K562 (cell line): ENCODE results near the gene SLC26A11. TPM values are rescaled to one million over a fixed set of nuclear protein-coding genes. Genes with fewer than 3 reads are reported as not detected.

Source experiments
- BRD4 ChIP-seq: fragments of 200-600 bp; sonication (generic); IDR thresholded peaks from 2 replicates; pipeline ENCODE4 v1.6.1; 2017; ENCODE audit warnings: inconsistent platforms
- NEUROD1 ChIP-seq: fragments of 150-350 bp; IDR thresholded peaks from 2 replicates; pipeline ENCODE4 v1.6.1; 2014; ENCODE audit warnings: borderline replicate concordance, low read length, low read depth; ENCODE audit not compliant: partially characterized antibody
- NFE2L1 ChIP-seq: fragments of 450-650 bp; IDR thresholded peaks from 2 replicates; pipeline ENCODE4 v1.6.1; 2016; ENCODE audit warnings: missing genetic modification characterization, low read depth, mild to moderate bottlenecking, missing compliant biosample characterization, moderate library complexity, borderline replicate concordance
- NR3C1 ChIP-seq: sonication (generic); formaldehyde crosslinking; IDR thresholded peaks from 2 replicates; pipeline ENCODE4 v1.8.1; 2022; ENCODE audit warnings: missing genetic modification reagents
- RFX7 ChIP-seq: fragments of 250-450 bp; sonication (Bioruptor Pico); IDR thresholded peaks from 2 replicates; pipeline ENCODE4 v1.5.1; 2021; ENCODE audit warnings: mild to moderate bottlenecking
- SMARCA4 ChIP-seq: fragments of 450-650 bp; IDR thresholded peaks from 2 replicates; pipeline ENCODE4 v1.6.1; 2016
- TCF7 ChIP-seq: sonication (generic); IDR thresholded peaks from 2 replicates; pipeline ENCODE4 v1.6.1; 2016; ENCODE audit warnings: antibody characterized with exemption, borderline replicate concordance
- ZBTB1 ChIP-seq: sonication (generic); formaldehyde crosslinking; IDR thresholded peaks from 2 replicates; pipeline ENCODE4 v1.8.1; 2023; ENCODE audit warnings: missing genetic modification reagents, low read depth, mild to moderate bottlenecking, borderline replicate concordance
- ZBTB17 ChIP-seq: fragments of 450-650 bp; formaldehyde crosslinking; IDR thresholded peaks from 2 replicates; pipeline ENCODE4 v1.4.0; 2020; ENCODE audit warnings: mild to moderate bottlenecking
- ZNF239 ChIP-seq: fragments of 250-450 bp; sonication (Bioruptor Pico); IDR thresholded peaks from 2 replicates; pipeline ENCODE4 v1.4.0; 2020; ENCODE audit warnings: mild to moderate bottlenecking
- ZNF408 ChIP-seq: fragments of 250-450 bp; sonication (Bioruptor Pico); IDR thresholded peaks from 2 replicates; pipeline ENCODE4 v1.4.0; 2020; ENCODE audit warnings: low read depth, mild to moderate bottlenecking, moderate library complexity
- polyA plus RNA-seq, 8 experiments: library from polyadenylated mRNA; depleted of rRNA in 4 of 8; stranded (reverse) in 5 of 8; unstranded in 3 of 8; fragments of >200 nt; fragmentation: Nextera tagmentation in 2 of 8; fragmentation: Illumina TruSeq in 1 of 8; extraction: Ambion mirVana in 2 of 8; extraction: Trizol in 1 of 8; gene quantifications; 2 replicates each; pipeline versions ENCODE4 v1.2.1 to v1.2.3, GENCODE V29; 2011 to 2014; ENCODE audit warnings: inconsistent platforms in 1 of 8, missing spikeins in 1 of 8
- total RNA-seq, 7 experiments: library from RNA; depleted of rRNA in 6 of 7; stranded (reverse); fragments of >200 nt in 6 of 7; fragmentation: Illumina TruSeq in 2 of 7; extraction: Trizol in 2 of 7; gene quantifications; 2 replicates each; pipeline versions ENCODE4 v1.2.1 to v1.2.3, GENCODE V29; 2011 to 2021; ENCODE audit warnings: low replicate concordance in 1 of 7
- TF ChIP-seq, protein P1 (sequence below): sonication (generic); formaldehyde crosslinking; IDR thresholded peaks from 2 replicates; pipeline ENCODE4 v1.8.1; 2023; ENCODE audit warnings: mild to moderate bottlenecking, missing genetic modification reagents
- TF ChIP-seq, protein P2 (sequence below): fragments of 250-450 bp; sonication (Bioruptor Pico); IDR thresholded peaks from 2 replicates; pipeline ENCODE4 v1.5.0; 2021
- TF ChIP-seq, protein P3 (sequence below), 3 experiments: fragments of 200-800 bp in 1 of 3; fragments of 250-450 bp in 1 of 3; fragments of 450-650 bp in 1 of 3; sonication (Bioruptor Pico) in 1 of 3; sonication (Bioruptor generic) in 1 of 3; formaldehyde crosslinking in 1 of 3; IDR thresholded peaks; 2 replicates each; pipeline versions ENCODE4 v1.6.1 to v1.8.0; 2016 to 2022; ENCODE audit warnings: mild to moderate bottlenecking in 2 of 3, missing genetic modification characterization in 2 of 3, missing compliant biosample characterization in 1 of 3, moderate library complexity in 1 of 3
- TF ChIP-seq, protein P4 (sequence below): sonication (generic); formaldehyde crosslinking; IDR thresholded peaks from 2 replicates; pipeline ENCODE4 v1.8.0; 2022; ENCODE audit warnings: missing genetic modification reagents, mild to moderate bottlenecking, borderline replicate concordance
- TF ChIP-seq, protein P5 (sequence below): fragments of 250-450 bp; sonication (Bioruptor Pico); IDR thresholded peaks from 2 replicates; pipeline ENCODE4 v1.8.0; 2021; ENCODE audit warnings: moderate library complexity, mild to moderate bottlenecking, inconsistent platforms

Gene SLC26A11
- total and polyA plus RNA-seq, 9 of the 15 experiments (the other 6 are each of a cell fraction or from before 2014, with no cell fraction given), result 0.06 to 3.1 (median 1.2) TPM; not detected in 1

DNA sequence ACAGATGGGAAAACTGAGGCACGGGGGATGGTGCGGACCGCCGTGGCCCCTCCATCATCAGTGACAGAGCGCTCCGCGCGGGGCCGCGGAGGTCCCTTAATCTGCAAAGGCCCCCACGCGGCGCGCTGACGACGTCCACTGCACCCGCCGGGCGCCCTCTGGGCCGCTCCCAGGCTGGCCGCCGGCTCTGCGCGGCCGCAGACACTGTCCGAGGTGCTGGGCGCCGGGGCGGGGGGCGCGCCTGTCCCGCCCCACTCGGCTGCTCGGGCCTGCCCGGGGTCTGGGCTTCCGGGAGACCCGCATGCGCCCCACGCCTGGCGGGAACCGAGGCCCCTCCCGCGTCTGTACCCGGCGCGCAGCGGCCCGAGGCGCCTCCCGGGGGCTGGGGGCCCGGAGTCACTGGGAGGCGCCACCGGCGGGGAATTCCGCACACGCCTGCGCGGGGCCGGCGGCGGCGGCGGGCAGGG, 39.9 kb downstream of the SLC26A11 start (continued):
- TF ChIP-seq, protein P1, sequence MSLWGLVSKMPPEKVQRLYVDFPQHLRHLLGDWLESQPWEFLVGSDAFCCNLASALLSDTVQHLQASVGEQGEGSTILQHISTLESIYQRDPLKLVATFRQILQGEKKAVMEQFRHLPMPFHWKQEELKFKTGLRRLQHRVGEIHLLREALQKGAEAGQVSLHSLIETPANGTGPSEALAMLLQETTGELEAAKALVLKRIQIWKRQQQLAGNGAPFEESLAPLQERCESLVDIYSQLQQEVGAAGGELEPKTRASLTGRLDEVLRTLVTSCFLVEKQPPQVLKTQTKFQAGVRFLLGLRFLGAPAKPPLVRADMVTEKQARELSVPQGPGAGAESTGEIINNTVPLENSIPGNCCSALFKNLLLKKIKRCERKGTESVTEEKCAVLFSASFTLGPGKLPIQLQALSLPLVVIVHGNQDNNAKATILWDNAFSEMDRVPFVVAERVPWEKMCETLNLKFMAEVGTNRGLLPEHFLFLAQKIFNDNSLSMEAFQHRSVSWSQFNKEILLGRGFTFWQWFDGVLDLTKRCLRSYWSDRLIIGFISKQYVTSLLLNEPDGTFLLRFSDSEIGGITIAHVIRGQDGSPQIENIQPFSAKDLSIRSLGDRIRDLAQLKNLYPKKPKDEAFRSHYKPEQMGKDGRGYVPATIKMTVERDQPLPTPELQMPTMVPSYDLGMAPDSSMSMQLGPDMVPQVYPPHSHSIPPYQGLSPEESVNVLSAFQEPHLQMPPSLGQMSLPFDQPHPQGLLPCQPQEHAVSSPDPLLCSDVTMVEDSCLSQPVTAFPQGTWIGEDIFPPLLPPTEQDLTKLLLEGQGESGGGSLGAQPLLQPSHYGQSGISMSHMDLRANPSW (CRISPR knock-in tag), result no peak
- TF ChIP-seq TCF7 (no peak), RFX7 (CRISPR knock-in tag) (no peak), SMARCA4 (no peak), ZBTB17 (CRISPR knock-in tag) (0 out of 2 replicates have a peak, but pooled peaks have one; percentile 41), BRD4 (no peak), NEUROD1 (no peak), NR3C1 (CRISPR knock-in tag) (no peak), ZNF239 (no peak), ZNF408 (CRISPR knock-in tag) (no peak), NFE2L1 (tag) (no peak), ZBTB1 (CRISPR knock-in tag) (no peak)
- TF ChIP-seq, protein P2, sequence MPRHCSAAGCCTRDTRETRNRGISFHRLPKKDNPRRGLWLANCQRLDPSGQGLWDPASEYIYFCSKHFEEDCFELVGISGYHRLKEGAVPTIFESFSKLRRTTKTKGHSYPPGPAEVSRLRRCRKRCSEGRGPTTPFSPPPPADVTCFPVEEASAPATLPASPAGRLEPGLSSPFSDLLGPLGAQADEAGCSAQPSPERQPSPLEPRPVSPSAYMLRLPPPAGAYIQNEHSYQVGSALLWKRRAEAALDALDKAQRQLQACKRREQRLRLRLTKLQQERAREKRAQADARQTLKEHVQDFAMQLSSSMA (CRISPR knock-in tag), result no peak
- TF ChIP-seq, protein P3, sequence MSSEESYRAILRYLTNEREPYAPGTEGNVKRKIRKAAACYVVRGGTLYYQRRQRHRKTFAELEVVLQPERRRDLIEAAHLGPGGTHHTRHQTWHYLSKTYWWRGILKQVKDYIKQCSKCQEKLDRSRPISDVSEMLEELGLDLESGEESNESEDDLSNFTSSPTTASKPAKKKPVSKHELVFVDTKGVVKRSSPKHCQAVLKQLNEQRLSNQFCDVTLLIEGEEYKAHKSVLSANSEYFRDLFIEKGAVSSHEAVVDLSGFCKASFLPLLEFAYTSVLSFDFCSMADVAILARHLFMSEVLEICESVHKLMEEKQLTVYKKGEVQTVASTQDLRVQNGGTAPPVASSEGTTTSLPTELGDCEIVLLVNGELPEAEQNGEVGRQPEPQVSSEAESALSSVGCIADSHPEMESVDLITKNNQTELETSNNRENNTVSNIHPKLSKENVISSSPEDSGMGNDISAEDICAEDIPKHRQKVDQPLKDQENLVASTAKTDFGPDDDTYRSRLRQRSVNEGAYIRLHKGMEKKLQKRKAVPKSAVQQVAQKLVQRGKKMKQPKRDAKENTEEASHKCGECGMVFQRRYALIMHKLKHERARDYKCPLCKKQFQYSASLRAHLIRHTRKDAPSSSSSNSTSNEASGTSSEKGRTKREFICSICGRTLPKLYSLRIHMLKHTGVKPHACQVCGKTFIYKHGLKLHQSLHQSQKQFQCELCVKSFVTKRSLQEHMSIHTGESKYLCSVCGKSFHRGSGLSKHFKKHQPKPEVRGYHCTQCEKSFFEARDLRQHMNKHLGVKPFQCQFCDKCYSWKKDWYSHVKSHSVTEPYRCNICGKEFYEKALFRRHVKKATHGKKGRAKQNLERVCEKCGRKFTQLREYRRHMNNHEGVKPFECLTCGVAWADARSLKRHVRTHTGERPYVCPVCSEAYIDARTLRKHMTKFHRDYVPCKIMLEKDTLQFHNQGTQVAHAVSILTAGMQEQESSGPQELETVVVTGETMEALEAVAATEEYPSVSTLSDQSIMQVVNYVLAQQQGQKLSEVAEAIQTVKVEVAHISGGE (CRISPR knock-in tag; IDR thresholded peaks at IDR 0.05), result no peak
- TF ChIP-seq, protein P4, sequence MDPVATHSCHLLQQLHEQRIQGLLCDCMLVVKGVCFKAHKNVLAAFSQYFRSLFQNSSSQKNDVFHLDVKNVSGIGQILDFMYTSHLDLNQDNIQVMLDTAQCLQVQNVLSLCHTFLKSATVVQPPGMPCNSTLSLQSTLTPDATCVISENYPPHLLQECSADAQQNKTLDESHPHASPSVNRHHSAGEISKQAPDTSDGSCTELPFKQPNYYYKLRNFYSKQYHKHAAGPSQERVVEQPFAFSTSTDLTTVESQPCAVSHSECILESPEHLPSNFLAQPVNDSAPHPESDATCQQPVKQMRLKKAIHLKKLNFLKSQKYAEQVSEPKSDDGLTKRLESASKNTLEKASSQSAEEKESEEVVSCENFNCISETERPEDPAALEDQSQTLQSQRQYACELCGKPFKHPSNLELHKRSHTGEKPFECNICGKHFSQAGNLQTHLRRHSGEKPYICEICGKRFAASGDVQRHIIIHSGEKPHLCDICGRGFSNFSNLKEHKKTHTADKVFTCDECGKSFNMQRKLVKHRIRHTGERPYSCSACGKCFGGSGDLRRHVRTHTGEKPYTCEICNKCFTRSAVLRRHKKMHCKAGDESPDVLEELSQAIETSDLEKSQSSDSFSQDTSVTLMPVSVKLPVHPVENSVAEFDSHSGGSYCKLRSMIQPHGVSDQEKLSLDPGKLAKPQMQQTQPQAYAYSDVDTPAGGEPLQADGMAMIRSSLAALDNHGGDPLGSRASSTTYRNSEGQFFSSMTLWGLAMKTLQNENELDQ (CRISPR knock-in tag), result no peak
- TF ChIP-seq, protein P5, sequence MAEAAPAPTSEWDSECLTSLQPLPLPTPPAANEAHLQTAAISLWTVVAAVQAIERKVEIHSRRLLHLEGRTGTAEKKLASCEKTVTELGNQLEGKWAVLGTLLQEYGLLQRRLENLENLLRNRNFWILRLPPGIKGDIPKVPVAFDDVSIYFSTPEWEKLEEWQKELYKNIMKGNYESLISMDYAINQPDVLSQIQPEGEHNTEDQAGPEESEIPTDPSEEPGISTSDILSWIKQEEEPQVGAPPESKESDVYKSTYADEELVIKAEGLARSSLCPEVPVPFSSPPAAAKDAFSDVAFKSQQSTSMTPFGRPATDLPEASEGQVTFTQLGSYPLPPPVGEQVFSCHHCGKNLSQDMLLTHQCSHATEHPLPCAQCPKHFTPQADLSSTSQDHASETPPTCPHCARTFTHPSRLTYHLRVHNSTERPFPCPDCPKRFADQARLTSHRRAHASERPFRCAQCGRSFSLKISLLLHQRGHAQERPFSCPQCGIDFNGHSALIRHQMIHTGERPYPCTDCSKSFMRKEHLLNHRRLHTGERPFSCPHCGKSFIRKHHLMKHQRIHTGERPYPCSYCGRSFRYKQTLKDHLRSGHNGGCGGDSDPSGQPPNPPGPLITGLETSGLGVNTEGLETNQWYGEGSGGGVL (CRISPR knock-in tag), result no peak
